Measurements from ENCODE around the gene INPP5F. TPM values are rescaled to one million over a fixed set of nuclear protein-coding genes. Genes with fewer than 3 reads are reported as not detected.

Gene INPP5F
- total and polyA plus RNA-seq, 12 donors, result 5.1 to 26.4 (median 10.5) TPM

GRCh38 chr10:119755446-119755845 lies 29.6 kb downstream of the INPP5F start:
- 89 to 94% (median 92%) methylated on average over 5 of the region's 5 CpGs for WGBS, 4 donors
- H3K36me3 ChIP-seq (replicated peaks in 1 of 2), result no peaks in the 10 kb centered on the region
- no peaks in the 10 kb centered on the region for H3K4me1 ChIP-seq (replicated peaks in 1 of 2)
- intact Hi-C loops (cut with DNase I), result loop anchor here (10.0 kb wide), 2 partner anchors 71 to 109 kb away; no protein-coding TSS in a partner anchor
- TF ChIP-seq POLR2A (IDR thresholded peaks at IDR 0.05) (no peak), CTCF (IDR thresholded peaks at IDR 0.05) (no peak)
- H3K27ac ChIP-seq, result no peak overlapping the region
- no peak for DNase-seq
- H3K9me3 ChIP-seq (replicated peaks in 1 of 3), result no peaks in the 10 kb centered on the region
- no peaks in the 10 kb centered on the region for H3K27me3 ChIP-seq
- H3K4me3 ChIP-seq, result no peak overlapping the region

GRCh38 chr10:119758448-119759195 lies 32.8 kb downstream of the INPP5F start:
- Histone ChIP-seq H3K36me3 (replicated peaks in 1 of 2) (no peaks in the 10 kb centered on the region), H3K4me1 (replicated peaks in 1 of 2) (no peaks in the 10 kb centered on the region), H3K4me3 (no peak overlapping the region), H3K27me3 (no peaks in the 10 kb centered on the region), H3K9me3 (replicated peaks in 1 of 3) (no peaks in the 10 kb centered on the region), H3K27ac (no peak overlapping the region)
- intact Hi-C loops (cut with DNase I), result loop anchor here (10.0 kb wide), 2 partner anchors 74 to 106 kb away; no protein-coding TSS in a partner anchor
- no peak for DNase-seq
- 85 to 96% (median 88%) methylated on average over 5 of the region's 5 CpGs for WGBS, 4 donors
- TF ChIP-seq CTCF (IDR thresholded peaks at IDR 0.05), result no peak
- no peak for TF ChIP-seq POLR2A (IDR thresholded peaks at IDR 0.05)

DNA sequence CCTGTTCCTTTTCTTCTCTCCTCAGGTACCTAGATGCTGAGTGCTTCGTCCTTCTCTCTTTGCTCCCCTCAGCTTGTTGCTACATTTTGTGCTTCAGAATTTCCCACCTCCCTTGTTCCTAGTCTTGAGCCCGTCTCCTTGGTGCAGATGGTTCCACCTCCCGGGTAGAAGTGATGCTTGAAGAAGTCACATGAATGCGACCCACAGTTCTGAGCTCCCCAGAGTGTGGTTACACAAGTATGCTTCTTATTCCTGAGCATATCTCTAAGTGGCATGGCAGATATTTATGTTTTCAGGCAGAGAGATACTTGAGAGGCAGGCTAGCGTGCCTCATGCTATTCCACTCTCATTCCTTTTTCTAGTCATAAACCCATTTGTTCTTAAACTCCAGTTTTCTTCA lies 34.0 kb downstream of the INPP5F start:
- H3K36me3 ChIP-seq (replicated peaks in 1 of 2), result no peaks in the 10 kb centered on the region
- no peaks in the 10 kb centered on the region for H3K4me1 ChIP-seq (replicated peaks in 1 of 2)
- TF ChIP-seq POLR2A (IDR thresholded peaks at IDR 0.05) (no peak), CTCF (IDR thresholded peaks at IDR 0.05) (no peak)
- no peaks in the 10 kb centered on the region for H3K9me3 ChIP-seq (replicated peaks in 1 of 3)
- H3K27me3 ChIP-seq, result no peaks in the 10 kb centered on the region
- no peak for DNase-seq
- WGBS, 4 donors, result 94 to 97% (median 95%) methylated on average over 5 of the region's 5 CpGs
- no peak overlapping the region for H3K27ac ChIP-seq
- no peak overlapping the region for H3K4me3 ChIP-seq
- intact Hi-C loops (cut with DNase I), result loop anchor here (5.0 to 10.0 kb wide), 3 partner anchors 75 to 107 kb away; no protein-coding TSS in a partner anchor

DNA sequence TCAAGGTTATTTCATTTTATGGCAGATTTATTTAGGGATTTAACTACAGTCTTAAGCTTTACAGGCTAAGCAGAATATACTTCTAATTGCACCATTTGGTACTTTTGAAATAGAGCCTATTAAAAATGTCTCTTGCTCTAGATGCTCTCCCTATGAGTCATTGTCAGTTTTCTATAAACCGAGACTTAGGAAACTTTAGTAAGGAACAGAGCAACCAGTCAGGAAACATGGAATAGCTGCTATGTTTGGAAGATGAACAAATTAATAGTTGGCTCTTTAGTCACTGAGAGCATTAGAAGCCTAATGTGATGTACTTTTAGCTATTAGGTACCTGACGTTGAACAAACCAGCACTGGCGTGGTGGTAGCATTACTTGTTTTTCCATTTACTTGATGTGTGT lies 35.3 kb downstream of the INPP5F start:
- Histone ChIP-seq H3K36me3 (replicated peaks in 1 of 2) (no peaks in the 10 kb centered on the region), H3K27ac (no peak overlapping the region), H3K4me3 (no peak overlapping the region), H3K27me3 (no peaks in the 10 kb centered on the region), H3K9me3 (replicated peaks in 1 of 3) (no peaks in the 10 kb centered on the region), H3K4me1 (replicated peaks in 1 of 2) (no peaks in the 10 kb centered on the region)
- TF ChIP-seq POLR2A (IDR thresholded peaks at IDR 0.05) (no peak), CTCF (IDR thresholded peaks at IDR 0.05) (no peak)
- no peak for DNase-seq
- WGBS, 4 donors, result 69 to 78% (median 70%) methylated on average over 3 of the region's 3 CpGs
- intact Hi-C loops (cut with DNase I), result loop anchor here in 1 of 2 donors (5.0 kb wide), 1 partner anchor 106 kb away; no protein-coding TSS in a partner anchor

Data from adrenal gland (tissue), 12 donors.